Gastrocnemius medialis (tissue), 4 donors: ENCODE data around the gene TRIP12.

Source experiments
- POLR2A ChIP-seq, 2 donors: fragments of 450-650 bp; IDR thresholded peaks; one replicate each; pipeline ENCODE4 v1.6.1; 2017; ENCODE audit warnings: antibody characterized with exemption in 2 of 2, mild to moderate bottlenecking in 2 of 2, moderate library complexity in 2 of 2
- TF ChIP-seq, protein P1 (sequence below), 5 experiments: fragments of 450-650 bp in 3 of 5; fragments of 200-600 bp in 2 of 5; sonication (generic) in 2 of 5; IDR thresholded peaks in 4 of 5; conservative IDR thresholded peaks in 1 of 5; 1 replicate in 4 of 5; 2 replicates in 1 of 5; pipeline ENCODE4 v1.5.1; 2016 to 2019; ENCODE audit warnings: antibody characterized with exemption in 5 of 5, mild to moderate bottlenecking in 3 of 5, moderate library complexity in 3 of 5

DNA sequence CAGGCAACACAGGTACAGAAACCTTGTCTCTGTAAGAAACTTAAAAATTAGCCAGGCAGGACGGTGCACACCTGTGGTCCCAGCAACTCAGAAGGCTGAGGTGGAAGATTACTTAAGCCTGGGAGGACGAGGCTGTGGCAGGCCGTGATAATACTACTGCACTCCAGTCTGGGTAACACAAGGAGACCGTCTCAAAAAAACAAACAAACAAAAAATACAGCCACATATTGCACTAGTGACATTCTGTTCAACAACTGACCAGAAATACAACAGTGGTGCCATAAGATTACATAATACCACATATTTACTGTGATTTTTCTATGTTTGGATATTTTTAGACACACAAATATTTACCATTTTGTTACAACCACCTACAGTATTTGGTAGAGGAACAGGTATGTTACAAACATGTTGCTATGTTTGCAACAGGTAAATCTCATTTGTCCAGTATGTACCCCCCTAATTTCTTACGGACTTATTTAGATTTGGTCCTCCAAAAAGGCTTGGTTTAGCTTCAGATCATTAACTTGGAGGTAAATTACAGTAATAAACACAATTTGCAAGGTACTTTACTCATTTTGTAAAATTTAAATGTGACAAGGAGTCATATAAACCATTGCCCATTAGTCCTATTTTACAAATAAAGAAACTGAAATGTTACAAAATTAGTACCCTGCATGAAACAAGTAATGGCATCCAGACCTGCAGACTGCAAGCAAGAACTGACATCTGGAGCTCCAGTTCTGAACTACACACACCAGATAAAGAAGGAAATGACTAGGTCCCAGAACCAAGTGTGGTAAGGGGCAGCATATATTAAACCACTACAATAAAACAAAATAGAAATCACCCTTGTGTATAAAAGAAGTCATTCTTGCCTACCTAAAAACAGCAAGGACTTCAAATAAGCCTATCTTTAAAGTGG lies 36.8 kb downstream of the TRIP12 start:
- TF ChIP-seq POLR2A (IDR thresholded peaks at IDR 0.05) = no peak
- TF ChIP-seq, protein P1, sequence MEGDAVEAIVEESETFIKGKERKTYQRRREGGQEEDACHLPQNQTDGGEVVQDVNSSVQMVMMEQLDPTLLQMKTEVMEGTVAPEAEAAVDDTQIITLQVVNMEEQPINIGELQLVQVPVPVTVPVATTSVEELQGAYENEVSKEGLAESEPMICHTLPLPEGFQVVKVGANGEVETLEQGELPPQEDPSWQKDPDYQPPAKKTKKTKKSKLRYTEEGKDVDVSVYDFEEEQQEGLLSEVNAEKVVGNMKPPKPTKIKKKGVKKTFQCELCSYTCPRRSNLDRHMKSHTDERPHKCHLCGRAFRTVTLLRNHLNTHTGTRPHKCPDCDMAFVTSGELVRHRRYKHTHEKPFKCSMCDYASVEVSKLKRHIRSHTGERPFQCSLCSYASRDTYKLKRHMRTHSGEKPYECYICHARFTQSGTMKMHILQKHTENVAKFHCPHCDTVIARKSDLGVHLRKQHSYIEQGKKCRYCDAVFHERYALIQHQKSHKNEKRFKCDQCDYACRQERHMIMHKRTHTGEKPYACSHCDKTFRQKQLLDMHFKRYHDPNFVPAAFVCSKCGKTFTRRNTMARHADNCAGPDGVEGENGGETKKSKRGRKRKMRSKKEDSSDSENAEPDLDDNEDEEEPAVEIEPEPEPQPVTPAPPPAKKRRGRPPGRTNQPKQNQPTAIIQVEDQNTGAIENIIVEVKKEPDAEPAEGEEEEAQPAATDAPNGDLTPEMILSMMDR (IDR thresholded peaks at IDR 0.05 in 4 of 5, conservative IDR thresholded peaks at IDR 0.05 in 1 of 5) = no peak
